HG03060 (cell line): Measurements from ENCODE around the gene ELL.

Source experiments
- ATAC-seq: cut with Tn5 transposase; IDR thresholded peaks from one replicate; pipeline ENCODE4 v1.9.1; 2021; ENCODE audit warnings: low read depth, moderate number of reproducible peaks; ENCODE audit not compliant: unreplicated experiment

The ELL gene

GRCh38 chr19:18474366-18474887 lies 47.4 kb downstream of the ELL start:
- ATAC-seq = no peak

GRCh38 chr19:18473706-18474087 lies 48.2 kb downstream of the ELL start:
- no peak for ATAC-seq

GRCh38 chr19:18473003-18473705 lies 48.7 kb downstream of the ELL start:
- no peak for ATAC-seq

DNA sequence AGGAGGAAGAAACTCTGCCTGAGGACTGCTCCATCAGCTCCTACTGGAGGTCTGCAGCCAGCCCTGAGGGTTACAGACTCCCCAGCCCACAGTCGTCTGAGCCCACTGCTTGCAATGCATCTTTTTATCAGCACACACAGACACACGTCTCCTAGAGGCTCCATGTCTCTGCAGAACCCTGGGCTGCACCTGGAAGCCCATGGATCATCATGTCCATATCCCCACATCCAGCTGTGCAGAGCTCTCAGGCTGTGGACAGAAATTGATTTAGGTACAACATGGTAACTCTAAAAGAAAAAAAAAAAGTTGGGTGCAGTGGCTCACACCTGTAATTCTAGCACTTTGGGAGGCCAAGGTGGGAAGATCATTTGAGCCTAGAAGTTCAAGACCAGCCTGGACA lies 51.1 kb downstream of the ELL start:
- ATAC-seq = no peak

- ATAC-seq = no peak
These were observed 52.6 kb downstream of the ELL start for GRCh38 chr19:18469069-18469846.

DNA sequence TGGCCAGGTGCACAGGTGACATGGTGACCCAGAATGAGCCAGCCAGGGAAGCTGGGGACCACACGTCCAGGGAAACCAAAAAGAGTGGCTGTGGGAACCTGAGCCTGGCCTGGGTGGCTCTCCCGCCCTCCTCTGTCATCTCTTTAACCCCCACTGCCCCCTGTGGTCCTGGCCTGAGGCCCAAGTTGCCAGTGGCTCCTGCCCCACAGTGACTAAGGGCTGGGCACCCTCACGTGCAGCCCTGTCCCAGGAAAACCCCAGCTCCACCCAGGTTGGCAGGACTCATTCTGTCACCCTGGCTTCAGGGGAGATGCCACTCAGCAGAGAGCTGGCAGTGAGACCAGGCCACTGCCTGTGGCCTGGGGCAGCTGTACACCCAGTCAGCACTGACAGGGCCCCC lies 53.4 kb downstream of the ELL start:
- ATAC-seq = no peak

DNA sequence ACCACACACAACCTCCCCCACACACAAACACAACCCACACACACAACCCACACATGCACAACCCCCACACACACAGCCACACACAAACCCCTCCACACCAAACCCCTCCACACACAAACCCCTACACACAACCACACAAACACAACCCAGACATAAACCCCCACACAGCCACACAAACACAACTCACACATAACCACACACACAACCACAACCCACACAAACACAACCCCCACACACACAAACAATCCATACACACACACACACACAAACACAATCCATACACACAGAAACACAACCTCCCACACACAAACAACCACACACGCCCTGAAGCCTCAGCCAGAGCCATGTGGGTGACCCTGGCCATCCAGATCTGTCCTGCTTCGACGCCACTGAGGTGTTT lies 53.9 kb downstream of the ELL start:
- ATAC-seq = no peak

GRCh38 chr19:18466354-18466753 lies 55.5 kb downstream of the ELL start:
- ATAC-seq = no peak

GRCh38 chr19:18465964-18466339 lies 55.9 kb downstream of the ELL start:
- no peak for ATAC-seq

- no peak for ATAC-seq
These were observed 56.5 kb downstream of the ELL start for GRCh38 chr19:18465214-18465963.

DNA sequence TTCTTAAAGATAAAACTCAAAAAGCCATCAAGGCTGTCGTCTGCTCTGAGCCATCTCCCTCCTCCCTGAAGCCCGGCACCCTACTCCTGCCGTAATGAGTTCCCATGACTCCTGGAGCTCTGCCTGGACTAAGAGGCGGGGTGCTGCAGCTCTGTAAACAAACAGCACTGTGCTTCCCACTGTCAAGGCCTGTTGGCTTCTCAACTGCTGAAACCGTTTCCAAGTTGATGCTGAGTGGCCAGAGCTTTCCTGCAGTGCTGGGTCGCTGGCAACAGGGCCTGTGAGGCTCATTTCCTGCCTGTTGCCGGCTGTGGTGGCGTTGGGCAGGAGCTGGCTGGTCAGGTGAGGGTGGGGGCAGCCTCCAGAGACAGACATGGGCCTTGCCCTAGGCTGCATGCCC lies 57.2 kb downstream of the ELL start:
- ATAC-seq = no peak

GRCh38 chr19:18461471-18461870 lies 60.4 kb downstream of the ELL start:
- ATAC-seq = no peak

GRCh38 chr19:18460900-18461299 lies 61.0 kb downstream of the ELL start:
- ATAC-seq = no peak

GRCh38 chr19:18457483-18458331 lies 64.2 kb downstream of the ELL start:
- ATAC-seq = no peak

DNA sequence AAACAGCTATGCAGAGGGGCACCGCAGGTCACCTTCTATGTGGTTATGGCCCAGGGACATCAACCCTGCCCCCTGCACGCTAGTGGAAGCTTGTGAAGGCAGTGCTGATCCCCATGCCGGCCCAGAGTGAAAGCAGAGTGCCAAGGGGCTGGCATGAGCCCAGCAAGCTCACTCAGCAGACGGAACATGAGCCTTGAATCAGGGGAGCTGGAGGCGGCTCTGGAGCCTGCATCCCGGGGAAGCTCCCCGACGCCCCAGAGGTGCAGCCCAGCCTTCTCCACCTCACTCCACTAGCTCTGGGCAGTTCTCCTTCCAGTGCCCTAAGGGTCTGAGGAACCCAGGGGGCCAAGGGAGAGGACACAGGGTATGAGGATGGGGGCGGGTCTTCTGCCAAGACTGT lies 64.9 kb downstream of the ELL start:
- no peak for ATAC-seq

DNA sequence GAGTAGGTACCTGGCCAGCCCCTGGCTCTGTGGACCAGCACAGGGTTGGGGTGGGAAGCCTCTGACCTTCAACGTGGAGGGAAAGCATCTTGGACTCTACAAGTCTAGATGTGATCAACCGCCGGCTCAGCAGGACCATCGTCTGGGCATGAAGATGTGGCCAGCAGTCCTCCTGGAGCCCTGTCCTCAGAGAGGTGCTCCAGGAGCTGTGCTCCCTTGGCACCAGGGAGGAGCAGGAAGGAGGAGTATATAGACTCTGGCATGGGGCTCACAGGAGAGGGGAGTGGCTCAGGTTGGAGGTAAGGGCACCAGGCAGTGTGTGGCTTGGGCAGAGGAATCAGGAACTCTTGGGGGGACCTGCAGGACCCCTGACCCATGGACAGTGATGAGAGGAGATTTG lies 65.6 kb downstream of the ELL start:
- ATAC-seq = no peak

- no peak for ATAC-seq
These were observed 68.4 kb downstream of the ELL start for GRCh38 chr19:18453269-18454024.

GRCh38 chr19:18452386-18452785 lies 69.5 kb downstream of the ELL start:
- ATAC-seq = no peak

- ATAC-seq = no peak
These were observed 70.7 kb downstream of the ELL start for GRCh38 chr19:18450931-18451836.
